Mucosa of stomach (tissue), 1 donor: ENCODE data around the gene LHFPL6.

ENCODE experiments used
- H3K27me3 ChIP-seq: one replicate; pipeline ENCODE4 v1.7.0; 2013; ENCODE audit warnings: mild to moderate bottlenecking, low read length; ENCODE audit not compliant: control insufficient read depth, insufficient read depth
- H3K36me3 ChIP-seq: one replicate; pipeline ENCODE4 v1.7.0; 2013; ENCODE audit warnings: low read length; ENCODE audit not compliant: control insufficient read depth, insufficient read depth
- H3K4me1 ChIP-seq: one replicate; pipeline ENCODE4 v1.7.0; 2013; ENCODE audit warnings: mild to moderate bottlenecking, low read length; ENCODE audit not compliant: control insufficient read depth, insufficient read depth
- H3K4me3 ChIP-seq: one replicate; pipeline ENCODE4 v1.7.0; 2013; ENCODE audit warnings: low read length
- H3K9ac ChIP-seq: one replicate; pipeline ENCODE4 v1.7.0; 2013; ENCODE audit warnings: mild to moderate bottlenecking, low read length, moderate library complexity
- H3K9me3 ChIP-seq: one replicate; pipeline ENCODE4 v1.7.0; 2013; ENCODE audit warnings: mild to moderate bottlenecking, low read length, moderate library complexity; ENCODE audit not compliant: control insufficient read depth
- donor health status: Pancreatic carcinoma.

The LHFPL6 gene

DNA sequence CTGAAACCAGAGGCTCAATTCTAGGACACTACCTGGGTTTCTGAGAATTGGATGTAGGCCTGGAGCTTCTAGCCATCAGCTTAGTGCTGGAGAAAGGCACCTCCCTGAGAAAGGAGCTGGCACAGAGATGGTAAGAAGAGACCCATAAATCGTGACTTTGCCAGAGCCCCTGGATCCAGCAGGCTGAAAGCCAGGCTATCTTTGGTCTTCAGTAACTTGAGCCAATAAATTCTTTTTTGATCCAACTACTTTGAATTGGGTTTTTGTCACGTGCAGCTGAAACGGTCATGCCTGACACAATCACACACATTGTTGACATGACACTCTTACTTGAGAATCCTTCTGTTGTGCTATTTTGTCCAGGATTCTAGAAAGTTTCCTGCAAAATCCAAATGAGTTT, 103.4 kb downstream of the LHFPL6 start:
- no peak overlapping the region for H3K9ac ChIP-seq
- no peaks in the 10 kb centered on the region for H3K4me1 ChIP-seq
- H3K36me3 ChIP-seq = no peaks in the 10 kb centered on the region
- H3K27me3 ChIP-seq = no peaks in the 10 kb centered on the region
- no peaks in the 10 kb centered on the region for H3K9me3 ChIP-seq
- H3K4me3 ChIP-seq = no peak overlapping the region

DNA sequence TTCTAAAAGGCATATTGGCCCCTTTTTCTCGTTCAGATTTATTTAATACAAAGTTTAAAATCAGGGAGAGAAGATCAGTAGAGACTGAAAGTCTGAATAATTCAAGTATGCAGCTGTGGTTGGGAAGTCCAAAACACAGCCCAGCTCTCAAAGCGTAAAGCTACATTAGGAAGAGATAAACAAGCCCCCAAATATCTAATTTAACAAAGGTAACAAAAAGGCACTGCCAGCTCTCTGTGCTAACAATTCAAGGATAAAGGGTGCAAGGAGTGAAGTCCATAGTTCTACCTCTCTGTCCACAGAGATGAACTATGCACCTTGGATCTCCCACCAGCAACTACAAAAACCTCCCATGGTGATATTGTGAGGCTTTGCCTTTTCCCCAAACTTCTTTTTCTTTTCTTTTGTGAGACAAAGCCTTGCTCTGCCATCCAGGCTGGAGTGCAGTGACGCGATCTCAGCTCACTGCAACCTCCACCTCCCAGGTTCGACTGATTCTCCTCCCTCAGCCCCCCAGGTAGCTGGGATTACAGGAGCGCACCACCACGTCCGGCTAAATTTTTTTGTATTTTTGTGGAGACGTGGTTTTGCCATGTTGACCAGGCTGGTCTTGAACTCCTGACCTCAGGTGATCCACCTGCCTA, 104.4 kb downstream of the LHFPL6 start:
- Histone ChIP-seq H3K4me3 (no peak overlapping the region), H3K36me3 (no peaks in the 10 kb centered on the region), H3K27me3 (no peaks in the 10 kb centered on the region), H3K9ac (no peak overlapping the region), H3K4me1 (no peaks in the 10 kb centered on the region), H3K9me3 (no peaks in the 10 kb centered on the region)

DNA sequence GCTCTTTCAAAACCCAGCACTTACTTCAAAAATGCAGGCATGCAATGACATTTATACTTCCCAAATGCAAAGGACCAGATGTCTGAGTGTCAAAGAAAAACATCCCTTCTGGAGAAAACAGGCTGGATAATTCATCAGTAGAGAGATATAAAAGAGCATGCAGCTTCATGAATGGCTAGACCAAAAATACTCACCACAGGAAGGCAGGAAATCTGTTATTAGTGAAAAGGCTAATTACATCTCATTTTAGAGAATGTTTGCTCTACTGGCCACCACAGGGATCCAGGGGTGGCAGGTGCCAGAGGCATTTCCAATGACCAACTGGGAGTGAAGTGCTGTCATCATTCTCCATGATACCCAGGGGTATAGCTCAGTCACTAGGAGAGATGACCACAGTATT, 106.5 kb downstream of the LHFPL6 start:
- H3K9ac ChIP-seq = no peak overlapping the region
- no peak overlapping the region for H3K4me3 ChIP-seq
- H3K36me3 ChIP-seq = no peaks in the 10 kb centered on the region
- no peaks in the 10 kb centered on the region for H3K9me3 ChIP-seq
- no peaks in the 10 kb centered on the region for H3K4me1 ChIP-seq
- H3K27me3 ChIP-seq = no peaks in the 10 kb centered on the region

DNA sequence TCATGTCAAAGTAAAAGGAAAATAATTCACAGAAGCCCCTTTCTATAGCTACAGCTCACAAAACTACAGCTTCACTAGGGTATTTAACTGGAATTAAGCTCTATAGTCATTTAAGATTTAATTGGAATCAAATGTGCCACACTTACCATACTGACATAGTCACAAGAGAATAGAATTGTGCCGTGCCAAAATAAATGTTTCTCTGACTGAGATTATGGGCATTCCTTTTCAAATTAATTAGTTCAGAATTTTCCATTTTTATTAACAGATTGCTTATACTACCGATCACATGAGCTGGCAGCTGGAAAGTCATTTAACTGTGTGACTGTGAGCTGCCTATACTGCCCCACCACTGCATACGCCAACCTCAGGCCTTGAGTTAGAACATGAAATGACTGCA, 108.4 kb downstream of the LHFPL6 start:
- no peak overlapping the region for H3K4me3 ChIP-seq
- no peaks in the 10 kb centered on the region for H3K27me3 ChIP-seq
- H3K36me3 ChIP-seq = no peaks in the 10 kb centered on the region
- H3K9me3 ChIP-seq = no peaks in the 10 kb centered on the region
- no peak overlapping the region for H3K9ac ChIP-seq
- no peaks in the 10 kb centered on the region for H3K4me1 ChIP-seq

DNA sequence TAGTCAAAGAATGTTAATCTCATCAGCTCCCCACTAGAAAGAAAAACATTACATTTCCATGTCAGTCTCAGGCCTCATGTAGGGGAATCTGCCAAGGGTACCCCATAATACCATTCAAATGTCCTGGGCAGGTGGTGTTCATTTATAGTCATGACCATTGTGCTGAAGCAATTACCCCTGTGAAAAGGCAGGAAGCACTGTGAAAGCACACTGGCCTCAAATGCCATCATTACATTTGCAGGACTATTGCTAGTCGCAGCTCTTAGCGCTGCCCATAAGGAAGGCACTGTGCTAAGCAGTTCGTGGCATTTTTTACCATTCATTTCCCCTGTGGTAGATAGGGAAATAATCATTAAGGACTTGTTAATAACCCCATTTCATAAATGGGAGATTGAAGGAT, 109.0 kb downstream of the LHFPL6 start:
- no peaks in the 10 kb centered on the region for H3K9me3 ChIP-seq
- H3K4me1 ChIP-seq = no peaks in the 10 kb centered on the region
- no peak overlapping the region for H3K4me3 ChIP-seq
- H3K27me3 ChIP-seq = no peaks in the 10 kb centered on the region
- H3K36me3 ChIP-seq = no peaks in the 10 kb centered on the region
- H3K9ac ChIP-seq = no peak overlapping the region

DNA sequence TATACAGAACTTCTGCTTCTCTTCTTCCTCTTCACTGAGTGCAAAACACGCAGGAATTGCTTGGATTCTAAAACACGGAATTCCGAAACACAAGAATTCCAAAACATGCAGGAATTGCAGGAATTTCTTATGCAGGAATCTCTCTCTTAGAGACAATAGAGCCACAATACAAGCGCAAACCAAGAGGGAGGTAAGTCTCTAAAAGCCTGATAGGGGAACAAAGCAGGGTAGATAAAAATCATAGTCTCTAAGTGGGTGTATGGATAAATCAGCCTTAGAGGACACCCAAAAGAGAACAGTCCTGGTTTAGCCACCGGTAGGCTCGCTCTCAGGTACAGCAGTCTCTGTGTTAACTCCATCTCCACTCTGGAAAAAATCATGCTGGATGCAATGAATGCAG, 112.9 kb downstream of the LHFPL6 start:
- Histone ChIP-seq H3K9me3 (no peaks in the 10 kb centered on the region), H3K4me3 (no peak overlapping the region), H3K27me3 (no peaks in the 10 kb centered on the region), H3K9ac (no peak overlapping the region), H3K4me1 (no peaks in the 10 kb centered on the region), H3K36me3 (no peaks in the 10 kb centered on the region)

DNA sequence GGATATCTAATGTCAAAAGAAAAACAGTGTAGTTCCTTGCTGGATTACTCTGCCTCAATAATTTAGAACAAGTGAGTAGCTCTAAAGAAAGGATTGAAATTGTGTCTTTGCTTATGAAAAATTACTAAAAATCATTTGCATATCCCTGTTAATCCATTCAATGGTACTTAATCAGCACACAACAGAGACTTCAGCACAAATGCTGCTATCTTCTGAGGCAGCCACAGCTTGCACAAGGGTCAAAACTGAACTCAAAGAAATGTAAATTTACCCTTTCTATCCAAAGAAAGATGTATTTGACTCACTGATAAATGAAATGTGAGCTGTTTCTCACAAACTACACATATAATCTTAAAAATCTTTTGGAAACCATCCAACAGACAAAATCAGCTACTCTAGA, 116.2 kb downstream of the LHFPL6 start:
- Histone ChIP-seq H3K4me1 (no peaks in the 10 kb centered on the region), H3K9me3 (no peaks in the 10 kb centered on the region), H3K9ac (no peak overlapping the region)

DNA sequence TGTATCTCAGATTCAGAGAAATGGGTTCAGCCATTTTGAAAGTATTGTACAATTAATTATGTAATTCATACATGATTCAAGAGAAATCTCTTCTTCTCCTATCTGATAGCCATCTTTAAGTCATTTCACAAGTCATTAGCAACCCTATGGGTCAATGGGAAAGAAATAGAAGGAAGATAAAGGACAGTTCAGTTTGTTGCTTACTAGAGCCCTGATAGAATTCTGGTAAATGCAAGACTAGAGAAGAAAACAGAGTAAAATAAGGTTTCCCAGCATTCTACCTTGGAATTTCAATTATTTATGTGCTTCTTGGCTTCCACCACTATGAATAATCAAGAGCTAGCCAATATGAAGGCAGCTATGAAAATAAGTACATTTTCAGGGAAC, 117.7 kb downstream of the LHFPL6 start:
- H3K9ac ChIP-seq = no peak overlapping the region
- H3K27me3 ChIP-seq = no peaks in the 10 kb centered on the region
- no peaks in the 10 kb centered on the region for H3K4me1 ChIP-seq
- H3K9me3 ChIP-seq = no peaks in the 10 kb centered on the region
- no peak overlapping the region for H3K4me3 ChIP-seq
- no peaks in the 10 kb centered on the region for H3K36me3 ChIP-seq

More for the DNA sequence above, 116.2 kb downstream of the LHFPL6 start:
- no peak overlapping the region for H3K4me3 ChIP-seq
- H3K36me3 ChIP-seq = no peaks in the 10 kb centered on the region
- no peaks in the 10 kb centered on the region for H3K27me3 ChIP-seq

DNA sequence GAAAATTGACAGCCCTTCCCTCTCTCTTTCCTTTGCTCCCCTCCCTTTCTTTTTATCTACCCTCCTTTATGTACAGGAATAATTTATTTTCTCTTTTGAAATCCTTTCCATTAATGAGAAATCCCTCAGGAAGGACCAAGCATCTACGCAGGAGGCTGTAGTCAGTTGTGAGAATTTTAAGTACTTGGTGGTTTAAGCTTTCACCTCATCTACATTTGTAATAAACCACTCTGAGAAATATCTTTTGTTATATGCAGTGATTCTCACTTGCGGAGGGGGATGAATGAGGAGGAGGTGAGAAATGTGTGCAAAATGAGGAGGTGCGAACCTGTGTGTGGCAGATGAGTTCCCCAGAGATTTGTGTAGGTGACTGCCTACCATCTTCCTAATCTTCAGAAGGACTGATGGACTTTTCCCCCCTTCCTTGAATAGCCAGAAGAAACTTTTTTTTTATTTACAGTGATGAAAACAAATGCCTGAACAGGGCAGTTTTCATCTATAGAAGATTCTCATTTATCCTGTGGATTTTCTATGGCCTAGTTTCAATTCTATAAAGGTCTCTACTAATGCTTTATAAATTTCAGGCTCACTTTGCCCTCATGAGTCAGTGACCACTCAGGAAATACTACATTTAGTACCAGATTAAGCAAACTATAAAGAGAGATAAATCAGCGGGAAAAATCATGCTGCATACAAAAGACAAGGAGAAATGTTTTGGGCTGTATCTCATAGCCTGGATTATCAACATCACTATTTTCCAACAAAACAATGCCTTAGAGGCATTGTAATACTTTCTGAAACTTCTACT, 118.3 kb downstream of the LHFPL6 start:
- Histone ChIP-seq H3K9ac (no peak overlapping the region), H3K27me3 (no peaks in the 10 kb centered on the region), H3K36me3 (no peaks in the 10 kb centered on the region), H3K4me3 (no peak overlapping the region), H3K4me1 (no peaks in the 10 kb centered on the region), H3K9me3 (no peaks in the 10 kb centered on the region)

DNA sequence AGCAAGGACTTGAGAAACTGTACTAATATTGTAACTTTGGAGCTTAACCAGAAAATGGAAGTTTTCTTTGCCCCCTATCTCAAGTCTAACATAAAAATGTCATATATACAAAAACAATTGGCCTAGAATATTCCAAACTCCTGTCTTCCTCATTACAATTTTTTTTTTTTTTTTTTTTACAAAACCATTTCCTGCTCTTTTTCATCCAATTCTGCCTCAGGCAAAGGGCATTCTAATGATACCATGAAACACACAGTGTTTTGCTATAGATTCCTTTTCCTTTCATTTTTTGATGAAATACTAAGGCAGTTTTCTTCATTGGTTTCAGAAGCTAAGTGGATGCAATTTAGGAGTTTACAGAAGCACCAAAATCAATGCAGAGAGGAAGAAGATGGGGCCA, 119.7 kb downstream of the LHFPL6 start:
- no peak overlapping the region for H3K4me3 ChIP-seq
- no peaks in the 10 kb centered on the region for H3K9me3 ChIP-seq
- H3K27me3 ChIP-seq = no peaks in the 10 kb centered on the region
- H3K9ac ChIP-seq = no peak overlapping the region
- no peaks in the 10 kb centered on the region for H3K4me1 ChIP-seq
- H3K36me3 ChIP-seq = no peaks in the 10 kb centered on the region

DNA sequence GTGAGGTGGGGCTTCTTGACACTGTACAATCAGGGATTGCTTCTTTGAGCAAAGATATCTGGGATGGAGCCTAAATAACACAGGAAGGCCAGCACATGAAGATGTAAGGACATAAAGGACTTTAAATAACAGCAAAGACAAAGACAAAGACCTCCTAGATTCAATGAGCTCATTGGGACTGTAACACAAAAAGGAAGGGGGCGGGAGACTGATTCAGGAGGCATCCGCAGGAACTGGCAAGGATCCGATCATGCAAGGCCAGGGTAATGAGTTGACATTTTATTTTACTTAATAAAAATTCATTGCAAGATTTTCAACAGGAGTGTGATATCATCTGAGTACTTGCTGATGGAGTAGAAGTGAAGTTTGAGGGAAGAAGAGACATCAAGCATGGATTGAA, 121.5 kb downstream of the LHFPL6 start:
- H3K27me3 ChIP-seq = no peaks in the 10 kb centered on the region
- no peak overlapping the region for H3K4me3 ChIP-seq
- no peak overlapping the region for H3K9ac ChIP-seq
- H3K36me3 ChIP-seq = no peaks in the 10 kb centered on the region
- no peaks in the 10 kb centered on the region for H3K9me3 ChIP-seq
- H3K4me1 ChIP-seq = no peaks in the 10 kb centered on the region

DNA sequence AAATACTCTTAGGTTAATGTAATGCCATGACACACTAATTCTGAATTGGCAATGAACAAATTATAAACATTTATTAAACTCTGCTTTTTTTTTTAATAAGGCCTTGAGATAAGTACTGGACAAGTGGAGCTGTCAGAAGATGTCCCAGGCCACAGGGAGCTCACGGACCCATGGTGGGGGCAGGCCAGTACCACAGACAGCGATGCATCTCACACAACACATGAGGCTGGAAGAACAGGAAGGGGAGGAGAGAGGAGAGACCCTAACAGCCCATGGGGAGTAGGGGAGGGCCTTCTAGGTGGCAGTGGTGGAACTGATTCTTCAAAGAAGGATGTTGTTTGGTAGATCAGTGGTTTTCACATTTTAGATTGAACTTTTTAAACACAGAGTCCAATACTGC, 128.4 kb downstream of the LHFPL6 start:
- no peaks in the 10 kb centered on the region for H3K36me3 ChIP-seq
- H3K9ac ChIP-seq = no peak overlapping the region
- H3K9me3 ChIP-seq = no peaks in the 10 kb centered on the region
- no peaks in the 10 kb centered on the region for H3K4me1 ChIP-seq
- H3K4me3 ChIP-seq = no peak overlapping the region
- H3K27me3 ChIP-seq = no peaks in the 10 kb centered on the region
